Measurements from ENCODE around the gene PAPOLA. TPM values are rescaled to one million over a fixed set of nuclear protein-coding genes. Genes with fewer than 3 reads are reported as not detected.
"Not testable (repeated sequence)": the region's sequence is repeated elsewhere in the genome, so short reads cannot be mapped to it uniquely, and the experiment has no call there.

PAPOLA gene
- total RNA-seq, 1 experiment from 2014 or later, result 73.9 TPM

- no peaks in the 10 kb centered on the region for H3K36me3 ChIP-seq (replicated peaks; ENCODE audit: control insufficient read depth, insufficient read depth, low read length)
- H3K4me3 ChIP-seq (ENCODE audit: insufficient read depth, low read depth, low read length), result no peak overlapping the region
- no peak for DNase-seq
- H3K27me3 ChIP-seq (ENCODE audit: control insufficient read depth, insufficient read depth, low read length), result no peaks in the 10 kb centered on the region
These were observed 15.5 kb upstream of the PAPOLA start for GRCh38 chr14:96486705-96487104.

DNA sequence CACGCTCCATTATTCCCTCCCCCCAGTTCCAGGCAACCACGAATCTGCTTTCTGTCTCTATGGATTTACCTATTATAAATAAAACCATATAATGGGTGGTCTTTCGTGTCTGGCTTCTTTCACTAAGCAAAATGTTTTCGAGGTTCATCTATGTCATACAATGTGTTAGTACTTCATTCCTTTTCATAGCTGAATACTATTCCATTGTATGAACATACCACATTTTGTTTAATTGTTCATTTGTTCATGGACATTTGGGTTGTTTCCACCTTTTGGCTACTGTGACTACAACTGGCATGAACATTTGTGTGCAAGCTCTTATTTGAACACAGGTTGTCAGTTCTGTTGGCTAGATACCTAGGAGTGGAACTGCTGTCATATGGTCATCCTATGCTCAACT, 12.9 kb upstream of the PAPOLA start:
- DNase-seq, result no peak
- H3K4me3 ChIP-seq (ENCODE audit: insufficient read depth, low read depth, low read length), result no peak overlapping the region
- no peaks in the 10 kb centered on the region for H3K27me3 ChIP-seq (ENCODE audit: control insufficient read depth, insufficient read depth, low read length)
- no peaks in the 10 kb centered on the region for H3K36me3 ChIP-seq (replicated peaks; ENCODE audit: control insufficient read depth, insufficient read depth, low read length)

GRCh38 chr14:96493178-96493577, 9.0 kb upstream of the PAPOLA start:
- Histone ChIP-seq H3K27me3 (ENCODE audit: control insufficient read depth, insufficient read depth, low read length) (no peaks in the 10 kb centered on the region), H3K4me3 (ENCODE audit: insufficient read depth, low read depth, low read length) (no peak overlapping the region), H3K36me3 (replicated peaks; ENCODE audit: control insufficient read depth, insufficient read depth, low read length) (no peaks in the 10 kb centered on the region)
- DNase-seq, result no peak

GRCh38 chr14:96494331-96494730, 7.9 kb upstream of the PAPOLA start:
- H3K36me3 ChIP-seq (replicated peaks; ENCODE audit: control insufficient read depth, insufficient read depth, low read length), result no peaks in the 10 kb centered on the region
- no peak for DNase-seq
- no peaks in the 10 kb centered on the region for H3K27me3 ChIP-seq (ENCODE audit: control insufficient read depth, insufficient read depth, low read length)
- H3K4me3 ChIP-seq (ENCODE audit: insufficient read depth, low read depth, low read length), result no peak overlapping the region

GRCh38 chr14:96497087-96497486, 5.1 kb upstream of the PAPOLA start:
- no peak for DNase-seq
- H3K27me3 ChIP-seq (ENCODE audit: control insufficient read depth, insufficient read depth, low read length), result no peaks in the 10 kb centered on the region
- H3K36me3 ChIP-seq (replicated peaks; ENCODE audit: control insufficient read depth, insufficient read depth, low read length), result no peaks in the 10 kb centered on the region
- H3K4me3 ChIP-seq (ENCODE audit: insufficient read depth, low read depth, low read length), result no peak overlapping the region

DNA sequence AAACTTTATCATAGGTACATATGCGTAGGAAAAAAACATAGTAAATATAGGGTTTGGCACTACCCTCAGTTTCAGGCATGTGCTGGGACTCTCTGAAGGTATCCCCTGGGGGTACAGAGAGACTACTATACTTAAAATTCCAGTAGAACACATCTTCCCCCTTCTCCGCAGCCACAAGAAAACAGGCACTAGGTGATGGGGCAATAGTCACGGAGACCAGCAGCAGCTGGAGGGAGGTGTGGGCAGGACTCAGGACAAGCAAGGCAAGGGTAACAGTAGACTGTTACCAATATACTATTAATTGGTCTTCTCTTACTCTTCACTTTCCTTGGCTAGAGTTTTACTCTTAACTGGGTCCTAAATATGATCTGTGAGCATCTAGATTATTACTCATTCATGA, 4.6 kb upstream of the PAPOLA start:
- no peaks in the 10 kb centered on the region for H3K27me3 ChIP-seq (ENCODE audit: control insufficient read depth, insufficient read depth, low read length)
- no peak overlapping the region for H3K4me3 ChIP-seq (ENCODE audit: insufficient read depth, low read depth, low read length)
- DNase-seq, result no peak
- H3K36me3 ChIP-seq (replicated peaks; ENCODE audit: control insufficient read depth, insufficient read depth, low read length), result no peaks in the 10 kb centered on the region

GRCh38 chr14:96501217-96501739, 904 bp upstream of the PAPOLA start:
- peak overlapping the region; percentile 100 for H3K4me3 ChIP-seq (ENCODE audit: insufficient read depth, low read depth, low read length)
- DNase-seq, result peak; percentile 40
- H3K27me3 ChIP-seq (ENCODE audit: control insufficient read depth, insufficient read depth, low read length), result no peaks in the 10 kb centered on the region
- no peaks in the 10 kb centered on the region for H3K36me3 ChIP-seq (replicated peaks; ENCODE audit: control insufficient read depth, insufficient read depth, low read length)

DNA sequence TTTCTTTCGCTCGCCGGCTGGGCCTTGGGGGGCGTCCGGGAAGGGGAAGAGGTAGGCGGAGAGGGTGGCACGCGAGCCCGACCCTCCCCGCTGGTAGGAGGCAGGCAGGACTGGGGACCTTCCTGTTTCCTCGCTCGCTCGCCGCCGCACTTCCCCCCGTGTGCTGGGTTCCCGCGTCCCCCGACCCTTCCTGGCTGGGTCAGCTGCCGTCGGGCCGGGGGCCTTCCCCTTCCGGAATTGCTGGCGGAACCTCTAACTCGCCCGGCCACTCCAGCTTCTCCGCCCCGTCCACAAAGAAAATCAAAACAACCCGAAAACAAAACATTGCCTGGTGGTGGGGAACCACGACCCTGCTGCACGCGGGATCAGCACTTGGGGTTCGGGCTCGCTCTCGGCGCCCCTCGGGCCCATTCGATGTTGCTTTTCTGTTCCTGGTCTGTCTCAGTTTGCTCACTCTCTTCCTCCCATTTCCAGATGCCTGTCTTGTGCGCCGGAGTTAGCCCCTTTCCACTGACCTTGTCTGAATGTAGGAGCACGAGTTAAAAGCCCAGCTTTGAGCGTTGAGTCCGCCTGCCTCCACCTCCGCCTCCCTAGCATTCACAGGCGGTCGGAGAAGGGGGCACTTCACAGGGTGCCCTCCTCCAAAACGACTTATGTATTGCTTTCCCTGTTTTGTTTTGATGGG, 581 bp downstream of the PAPOLA start:
- peak; percentile 85 for DNase-seq
- H3K27me3 ChIP-seq (ENCODE audit: control insufficient read depth, insufficient read depth, low read length), result no peaks in the 10 kb centered on the region
- H3K36me3 ChIP-seq (replicated peaks; ENCODE audit: control insufficient read depth, insufficient read depth, low read length), result no peaks in the 10 kb centered on the region
- peak overlapping the region; percentile 100 for H3K4me3 ChIP-seq (ENCODE audit: insufficient read depth, low read depth, low read length)

DNA sequence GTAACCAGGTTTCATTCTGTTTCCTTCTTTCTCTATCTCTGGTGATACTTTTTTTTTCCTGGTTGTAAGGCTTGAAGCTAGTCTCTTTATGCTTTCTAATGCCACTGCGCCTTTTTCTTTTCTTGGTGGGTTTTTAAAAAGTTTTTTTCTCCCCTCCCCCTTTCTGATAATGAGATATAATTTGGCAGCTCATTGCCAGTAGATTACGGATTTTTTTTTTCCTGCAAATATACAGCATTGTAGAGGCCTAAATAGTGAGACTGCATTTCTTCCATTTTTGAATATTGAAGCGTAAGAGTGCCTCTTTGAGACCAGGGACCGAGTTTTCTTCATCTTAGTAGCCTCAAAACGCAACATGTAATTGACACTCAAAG, 1.1 kb downstream of the PAPOLA start:
- no peaks in the 10 kb centered on the region for H3K27me3 ChIP-seq (ENCODE audit: control insufficient read depth, insufficient read depth, low read length)
- H3K4me3 ChIP-seq (ENCODE audit: insufficient read depth, low read depth, low read length), result peak overlapping the region; percentile 100
- H3K36me3 ChIP-seq (replicated peaks; ENCODE audit: control insufficient read depth, insufficient read depth, low read length), result no peaks in the 10 kb centered on the region
- DNase-seq, result no peak

DNA sequence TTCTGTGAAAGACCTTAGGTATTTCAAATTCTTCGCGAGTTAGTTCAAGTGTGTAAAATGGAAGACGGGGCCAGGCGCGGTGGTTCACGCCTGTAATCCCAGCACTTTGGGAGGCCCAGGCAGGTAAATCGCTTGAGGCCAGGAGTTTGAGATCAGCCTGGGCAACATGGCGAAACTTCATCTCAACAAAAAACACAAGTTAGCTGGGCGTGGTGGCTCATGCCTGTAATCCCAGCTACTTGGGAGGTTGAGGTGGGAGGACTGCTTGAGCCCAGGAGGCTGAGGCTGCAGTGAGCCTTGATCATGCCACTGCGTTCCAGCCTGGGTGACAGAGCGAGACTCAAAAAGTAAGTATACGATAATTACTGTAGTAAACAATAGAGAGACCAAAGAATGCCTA, 2.2 kb downstream of the PAPOLA start:
- not testable (repeated sequence) for DNase-seq; H3K4me3 ChIP-seq (ENCODE audit: insufficient read depth, low read depth, low read length); H3K27me3 ChIP-seq (ENCODE audit: control insufficient read depth, insufficient read depth, low read length); H3K36me3 ChIP-seq (replicated peaks; ENCODE audit: control insufficient read depth, insufficient read depth, low read length)

- no peaks in the 10 kb centered on the region for H3K27me3 ChIP-seq (ENCODE audit: control insufficient read depth, insufficient read depth, low read length)
- DNase-seq, result no peak
- no peak overlapping the region for H3K4me3 ChIP-seq (ENCODE audit: insufficient read depth, low read depth, low read length)
- H3K36me3 ChIP-seq (replicated peaks; ENCODE audit: control insufficient read depth, insufficient read depth, low read length), result no peaks in the 10 kb centered on the region
These were observed 5.5 kb downstream of the PAPOLA start for GRCh38 chr14:96507723-96508122.

- Histone ChIP-seq H3K36me3 (replicated peaks; ENCODE audit: control insufficient read depth, insufficient read depth, low read length) (no peaks in the 10 kb centered on the region), H3K27me3 (ENCODE audit: control insufficient read depth, insufficient read depth, low read length) (no peaks in the 10 kb centered on the region), H3K4me3 (ENCODE audit: insufficient read depth, low read depth, low read length) (no peak overlapping the region)
- no peak for DNase-seq
These were observed 6.7 kb downstream of the PAPOLA start for GRCh38 chr14:96508900-96509299.

DNA sequence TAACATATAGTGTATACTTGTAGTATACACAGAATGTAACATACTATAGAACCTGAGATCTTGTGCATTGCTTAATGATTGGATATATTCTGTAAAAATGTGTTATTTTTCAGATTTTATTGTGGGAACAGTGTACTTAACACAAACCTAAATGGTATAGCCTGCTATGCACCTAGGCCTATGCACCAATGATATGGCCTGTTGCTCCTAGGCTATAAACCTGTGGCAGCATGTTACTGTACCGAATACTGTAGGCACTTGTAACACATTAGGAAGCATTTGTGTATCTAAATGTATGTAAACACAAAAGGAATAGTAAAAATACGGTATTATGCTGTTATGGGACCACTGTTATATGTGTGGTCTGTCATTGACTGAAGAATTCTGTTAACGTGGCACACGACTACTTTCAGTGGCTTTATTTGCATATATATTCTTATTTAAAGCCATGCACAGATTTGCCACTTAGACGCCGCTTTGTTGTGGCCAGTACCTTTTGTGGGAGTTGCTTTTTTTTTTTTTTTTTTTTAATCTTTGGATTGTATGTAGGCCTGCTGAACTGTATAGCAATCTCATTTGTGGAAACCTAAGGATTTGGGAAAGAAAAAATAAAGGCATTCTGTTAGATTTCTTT, 7.4 kb downstream of the PAPOLA start:
- Histone ChIP-seq H3K27me3 (ENCODE audit: control insufficient read depth, insufficient read depth, low read length) (no peaks in the 10 kb centered on the region), H3K4me3 (ENCODE audit: insufficient read depth, low read depth, low read length) (no peak overlapping the region), H3K36me3 (replicated peaks; ENCODE audit: control insufficient read depth, insufficient read depth, low read length) (no peaks in the 10 kb centered on the region)
- no peak for DNase-seq

- H3K4me3 ChIP-seq (ENCODE audit: insufficient read depth, low read depth, low read length), result no peak overlapping the region
- no peaks in the 10 kb centered on the region for H3K36me3 ChIP-seq (replicated peaks; ENCODE audit: control insufficient read depth, insufficient read depth, low read length)
- DNase-seq, result no peak
- no peaks in the 10 kb centered on the region for H3K27me3 ChIP-seq (ENCODE audit: control insufficient read depth, insufficient read depth, low read length)
These were observed 9.0 kb downstream of the PAPOLA start for GRCh38 chr14:96511146-96511545.

DNA sequence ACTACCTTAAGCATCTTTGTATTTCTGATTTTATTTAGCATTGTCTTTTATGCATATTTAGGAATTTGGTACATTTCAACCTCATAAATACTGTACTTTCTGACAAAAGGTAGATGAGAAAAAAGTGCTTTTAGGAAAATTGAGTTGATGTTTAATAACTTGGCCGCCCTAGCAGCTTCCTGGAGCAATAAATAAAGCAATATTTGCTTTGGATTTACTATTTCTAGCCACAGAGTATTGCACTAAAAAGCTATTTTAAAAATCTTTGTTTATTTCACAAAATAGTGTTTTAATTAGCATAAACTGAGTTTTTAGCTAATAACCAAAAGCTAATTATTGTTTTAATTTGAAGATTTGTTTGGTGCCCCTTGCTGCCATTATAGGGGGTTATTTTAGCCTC, 9.5 kb downstream of the PAPOLA start:
- H3K27me3 ChIP-seq (ENCODE audit: control insufficient read depth, insufficient read depth, low read length), result no peaks in the 10 kb centered on the region
- H3K36me3 ChIP-seq (replicated peaks; ENCODE audit: control insufficient read depth, insufficient read depth, low read length), result no peaks in the 10 kb centered on the region
- no peak overlapping the region for H3K4me3 ChIP-seq (ENCODE audit: insufficient read depth, low read depth, low read length)
- DNase-seq, result no peak

All from H7 (cell line).